ENCODE data around the gene TBX18. TPM values are rescaled to one million over a fixed set of nuclear protein-coding genes. Genes with fewer than 3 reads are reported as not detected.

The TBX18 gene
- total RNA-seq, result 10 to 100 TPM; 30.2 to 63.7 (median 41.0) TPM

DNA sequence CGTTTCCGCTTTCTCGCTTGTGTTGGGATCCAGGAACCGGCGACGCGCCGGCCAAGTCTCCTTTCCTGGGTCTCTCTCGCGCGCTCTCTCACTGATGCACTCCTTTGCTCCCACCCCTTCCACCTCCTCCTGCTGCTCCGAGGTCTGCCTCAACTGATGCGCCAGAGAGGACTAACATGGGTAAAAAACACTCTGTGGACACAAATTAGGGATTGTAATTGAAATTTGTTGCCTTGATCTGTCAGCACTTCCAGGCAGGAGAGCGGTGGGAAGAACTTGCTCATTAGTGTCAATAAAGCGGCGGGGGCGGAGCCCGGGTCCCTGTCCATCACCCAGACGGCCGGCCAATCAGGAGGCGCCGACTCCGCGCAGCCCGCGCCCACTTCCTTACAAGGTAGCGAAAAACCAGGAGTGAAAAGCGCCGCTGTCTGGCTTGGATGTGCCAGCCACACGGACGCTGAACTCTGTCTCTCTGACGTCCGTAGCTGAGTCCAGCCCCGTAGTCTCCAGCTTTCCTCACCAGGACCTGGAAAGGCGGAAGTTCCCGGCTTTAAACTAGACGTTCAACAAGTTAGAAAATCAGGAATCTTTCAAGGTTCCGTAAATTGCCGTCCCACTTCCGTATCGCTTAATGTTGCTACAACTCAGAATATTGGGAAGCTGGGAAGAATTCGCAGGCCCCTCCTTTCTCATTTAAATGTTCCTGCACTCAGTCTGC is at the start of gene TBX18:
TSS of gene TBX18 (minus strand) at position 267 of the 718 bp plus-strand sequence. CDS start 417 bp downstream, outside the sequence.
- Histone ChIP-seq H3K27ac (peak within 1 kb of the TSS; percentile 39 to 95 (median 82)), H3K9me3 (no peaks in the 10 kb centered on the region), H3K27me3 (peaks cover 0 to 93% of the 10 kb centered on the region in 2 donors), H3K4me1 (peaks cover 0 to 58% (median 6%) of the 10 kb centered on the region in 4 donors), H3K4me3 (peak within 1 kb of the TSS; percentile 42 to 82 (median 54)), H3K36me3 (no peaks in the 10 kb centered on the region)
- peak; percentile 97 to 98 for DNase-seq (ENCODE audit: low spot score in 2 of 2)
- TF ChIP-seq, protein P1, sequence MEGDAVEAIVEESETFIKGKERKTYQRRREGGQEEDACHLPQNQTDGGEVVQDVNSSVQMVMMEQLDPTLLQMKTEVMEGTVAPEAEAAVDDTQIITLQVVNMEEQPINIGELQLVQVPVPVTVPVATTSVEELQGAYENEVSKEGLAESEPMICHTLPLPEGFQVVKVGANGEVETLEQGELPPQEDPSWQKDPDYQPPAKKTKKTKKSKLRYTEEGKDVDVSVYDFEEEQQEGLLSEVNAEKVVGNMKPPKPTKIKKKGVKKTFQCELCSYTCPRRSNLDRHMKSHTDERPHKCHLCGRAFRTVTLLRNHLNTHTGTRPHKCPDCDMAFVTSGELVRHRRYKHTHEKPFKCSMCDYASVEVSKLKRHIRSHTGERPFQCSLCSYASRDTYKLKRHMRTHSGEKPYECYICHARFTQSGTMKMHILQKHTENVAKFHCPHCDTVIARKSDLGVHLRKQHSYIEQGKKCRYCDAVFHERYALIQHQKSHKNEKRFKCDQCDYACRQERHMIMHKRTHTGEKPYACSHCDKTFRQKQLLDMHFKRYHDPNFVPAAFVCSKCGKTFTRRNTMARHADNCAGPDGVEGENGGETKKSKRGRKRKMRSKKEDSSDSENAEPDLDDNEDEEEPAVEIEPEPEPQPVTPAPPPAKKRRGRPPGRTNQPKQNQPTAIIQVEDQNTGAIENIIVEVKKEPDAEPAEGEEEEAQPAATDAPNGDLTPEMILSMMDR (IDR thresholded peaks at IDR 0.05), result no peak
- TF ChIP-seq EP300 (IDR thresholded peaks at IDR 0.05), result peak in 1 of 2 donors; percentile 88
- peak; percentile 48 to 62 for TF ChIP-seq POLR2A (IDR thresholded peaks at IDR 0.05)
- WGBS, 2 donors, result 1 to 2% methylated on average over 31 to 42 of the region's 42 CpGs

DNA sequence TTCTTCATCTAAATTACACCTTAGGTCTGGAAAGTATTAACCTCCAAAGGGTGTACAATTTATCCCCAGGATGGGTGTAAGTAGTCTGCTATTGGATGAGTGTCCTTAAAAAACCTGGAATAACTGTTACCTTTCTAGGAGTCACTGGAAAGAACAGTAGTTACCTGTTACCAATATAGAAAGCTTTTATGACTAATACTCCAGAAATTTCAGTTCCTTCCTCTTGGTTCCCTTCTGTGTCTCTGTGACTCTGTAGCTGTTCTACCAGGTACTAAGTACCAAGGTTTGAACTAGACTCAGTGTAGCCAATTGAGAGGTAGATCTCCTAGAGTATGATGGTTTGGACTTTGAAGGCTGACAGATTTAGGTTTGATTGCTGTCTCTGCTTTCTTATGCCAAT is 47.0 kb upstream of the TBX18 start:
- Histone ChIP-seq H3K4me1 (no peaks in the 10 kb centered on the region), H3K9me3 (no peaks in the 10 kb centered on the region), H3K27ac (no peak overlapping the region), H3K4me3 (no peak overlapping the region), H3K27me3 (no peaks in the 10 kb centered on the region), H3K36me3 (no peaks in the 10 kb centered on the region)
- no peak for DNase-seq (ENCODE audit: low spot score in 2 of 2)
- TF ChIP-seq, protein P1 (IDR thresholded peaks at IDR 0.05), result no peak
- TF ChIP-seq POLR2A (IDR thresholded peaks at IDR 0.05) (no peak), EP300 (IDR thresholded peaks at IDR 0.05) (no peak)

DNA sequence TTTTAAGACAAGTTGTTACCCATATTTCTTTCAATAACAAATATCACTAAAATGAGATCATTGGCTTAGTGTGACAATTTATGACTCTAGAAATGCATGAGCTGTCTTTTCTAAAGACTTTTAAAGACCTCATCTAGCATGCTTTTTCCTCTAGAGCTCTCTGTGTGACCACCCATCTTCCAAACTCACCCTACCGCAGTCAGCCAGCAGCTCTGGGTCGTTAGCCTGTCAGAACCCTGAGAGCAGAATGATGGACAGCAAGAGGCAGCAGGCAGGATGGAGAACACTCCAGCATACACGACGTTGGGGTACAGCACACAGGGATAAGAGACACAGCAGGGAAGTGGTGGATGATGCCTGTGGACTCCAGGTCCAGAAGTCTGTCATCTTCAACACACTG is 45.1 kb upstream of the TBX18 start:
- Histone ChIP-seq H3K9me3 (no peaks in the 10 kb centered on the region), H3K4me3 (no peak overlapping the region), H3K27ac (no peak overlapping the region), H3K4me1 (no peaks in the 10 kb centered on the region), H3K27me3 (no peaks in the 10 kb centered on the region), H3K36me3 (no peaks in the 10 kb centered on the region)
- WGBS, 2 donors, result 24 to 37% methylated on average over 4 of the region's 4 CpGs
- TF ChIP-seq EP300 (IDR thresholded peaks at IDR 0.05) (no peak), POLR2A (IDR thresholded peaks at IDR 0.05) (no peak)
- TF ChIP-seq, protein P1 (IDR thresholded peaks at IDR 0.05), result no peak
- DNase-seq (ENCODE audit: low spot score in 2 of 2), result no peak

DNA sequence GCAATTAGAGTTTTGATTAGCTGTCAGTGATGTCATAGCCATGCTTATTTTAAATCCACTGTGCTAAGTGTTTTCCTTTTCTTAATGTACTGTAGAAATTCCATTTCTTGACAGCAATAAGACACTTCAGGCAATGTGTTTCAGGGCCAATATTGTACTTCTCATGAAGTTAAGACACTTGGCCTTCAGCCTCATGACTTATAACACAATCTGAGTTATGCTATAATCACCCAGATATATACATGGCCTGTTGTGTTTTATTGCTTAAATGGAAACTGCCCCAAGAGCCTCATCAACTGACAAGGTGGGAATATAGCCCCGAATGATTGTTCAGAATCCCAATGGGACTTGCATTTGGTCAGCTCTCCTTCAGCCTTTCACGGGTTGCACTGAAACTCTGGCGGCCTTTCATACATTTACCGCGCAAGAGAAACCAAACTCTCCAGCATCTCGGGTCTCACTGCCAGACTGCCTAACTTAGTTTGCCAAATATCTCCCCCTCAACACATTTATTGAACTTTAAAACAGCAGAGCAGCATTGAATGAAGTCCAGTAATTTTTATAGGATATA is 44.2 kb upstream of the TBX18 start:
- H3K9me3 ChIP-seq, result no peaks in the 10 kb centered on the region
- TF ChIP-seq EP300 (IDR thresholded peaks at IDR 0.05) (no peak), POLR2A (IDR thresholded peaks at IDR 0.05) (no peak)
- TF ChIP-seq, protein P1 (IDR thresholded peaks at IDR 0.05), result no peak
- no peaks in the 10 kb centered on the region for H3K36me3 ChIP-seq
- no peak for DNase-seq (ENCODE audit: low spot score in 2 of 2)
- no peaks in the 10 kb centered on the region for H3K27me3 ChIP-seq
- WGBS, 2 donors, result 69 to 70% methylated on average over 6 of the region's 6 CpGs
- H3K27ac ChIP-seq, result no peak overlapping the region
- H3K4me1 ChIP-seq, result no peaks in the 10 kb centered on the region
- no peak overlapping the region for H3K4me3 ChIP-seq

DNA sequence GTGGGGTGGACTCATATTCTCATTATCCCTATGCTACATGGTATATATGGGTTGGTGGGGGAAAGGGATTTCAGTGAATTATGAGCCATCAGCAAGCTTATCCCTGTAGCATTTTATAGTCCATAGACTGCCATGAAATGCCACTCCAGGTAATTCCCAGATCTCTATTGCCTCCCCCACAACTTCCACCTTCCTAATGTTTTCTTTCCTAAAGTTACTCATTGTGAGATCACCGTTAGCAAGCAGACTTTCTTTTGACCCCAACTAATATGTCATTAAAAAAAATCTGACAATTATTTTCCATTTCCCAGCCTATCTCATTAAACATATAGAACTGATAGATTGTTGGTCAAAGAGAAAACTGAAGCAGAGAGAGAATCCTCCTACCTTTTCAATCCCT is 40.7 kb upstream of the TBX18 start:
- 85 to 87% methylated on average over 1 of the region's 1 CpG for WGBS, 2 donors
- no peaks in the 10 kb centered on the region for H3K4me1 ChIP-seq
- no peaks in the 10 kb centered on the region for H3K27me3 ChIP-seq
- no peak for DNase-seq (ENCODE audit: low spot score in 2 of 2)
- H3K36me3 ChIP-seq, result no peaks in the 10 kb centered on the region
- H3K4me3 ChIP-seq, result no peak overlapping the region
- H3K9me3 ChIP-seq, result no peaks in the 10 kb centered on the region
- H3K27ac ChIP-seq, result no peak overlapping the region
- TF ChIP-seq, protein P1 (IDR thresholded peaks at IDR 0.05), result no peak
- TF ChIP-seq POLR2A (IDR thresholded peaks at IDR 0.05) (no peak), EP300 (IDR thresholded peaks at IDR 0.05) (no peak)
